Measurements from ENCODE around the gene GTF2A2. TPM values are rescaled to one million over a fixed set of nuclear protein-coding genes. Genes with fewer than 3 reads are reported as not detected.

Gene GTF2A2
- polyA plus RNA-seq, 1 of the 3 experiments (the other 2 are of a cell fraction) = 77.4 TPM

DNA sequence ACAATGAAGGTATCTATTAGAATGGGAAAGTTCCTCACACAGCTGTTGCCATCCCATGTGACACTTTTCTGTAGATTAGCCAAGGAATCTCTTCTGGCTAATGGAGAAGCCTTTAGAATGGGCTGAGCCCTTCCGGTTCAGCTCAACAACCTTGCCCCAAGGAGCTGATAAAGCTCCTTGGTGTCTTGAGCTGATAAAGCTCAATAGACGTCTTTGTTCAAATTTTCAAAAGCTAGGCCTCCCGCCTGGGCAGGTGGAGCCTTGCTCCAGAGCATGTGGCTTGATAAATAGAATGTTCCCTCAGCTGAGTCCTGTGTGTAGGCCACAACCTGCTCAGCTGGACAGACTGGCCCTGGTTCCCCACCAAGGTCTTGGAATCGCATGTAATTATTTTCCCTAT is 39.0 kb upstream of the GTF2A2 start:
- no peak for DNase-seq
- TF ChIP-seq GATA2 (CRISPR knock-in tag; IDR thresholded peaks at IDR 0.05) (no peak), RFX5 (IDR thresholded peaks at IDR 0.05; ENCODE audit: low read length) (no peak), JUND (IDR thresholded peaks at IDR 0.05) (no peak), SMC3 (IDR thresholded peaks at IDR 0.05; ENCODE audit: low read depth, low read length) (no peak), TCF12 (IDR thresholded peaks at IDR 0.05) (no peak), FOSL2 (IDR thresholded peaks at IDR 0.05; ENCODE audit: borderline replicate concordance, low read depth) (no peak), EP300 (IDR thresholded peaks at IDR 0.05; ENCODE audit: borderline replicate concordance in 1 of 2, low read depth in 1 of 2, low read length in 1 of 2) (no peak), MXI1 (IDR thresholded peaks at IDR 0.05; ENCODE audit: low read depth, low read length) (no peak)
- TF ChIP-seq, protein P1, sequence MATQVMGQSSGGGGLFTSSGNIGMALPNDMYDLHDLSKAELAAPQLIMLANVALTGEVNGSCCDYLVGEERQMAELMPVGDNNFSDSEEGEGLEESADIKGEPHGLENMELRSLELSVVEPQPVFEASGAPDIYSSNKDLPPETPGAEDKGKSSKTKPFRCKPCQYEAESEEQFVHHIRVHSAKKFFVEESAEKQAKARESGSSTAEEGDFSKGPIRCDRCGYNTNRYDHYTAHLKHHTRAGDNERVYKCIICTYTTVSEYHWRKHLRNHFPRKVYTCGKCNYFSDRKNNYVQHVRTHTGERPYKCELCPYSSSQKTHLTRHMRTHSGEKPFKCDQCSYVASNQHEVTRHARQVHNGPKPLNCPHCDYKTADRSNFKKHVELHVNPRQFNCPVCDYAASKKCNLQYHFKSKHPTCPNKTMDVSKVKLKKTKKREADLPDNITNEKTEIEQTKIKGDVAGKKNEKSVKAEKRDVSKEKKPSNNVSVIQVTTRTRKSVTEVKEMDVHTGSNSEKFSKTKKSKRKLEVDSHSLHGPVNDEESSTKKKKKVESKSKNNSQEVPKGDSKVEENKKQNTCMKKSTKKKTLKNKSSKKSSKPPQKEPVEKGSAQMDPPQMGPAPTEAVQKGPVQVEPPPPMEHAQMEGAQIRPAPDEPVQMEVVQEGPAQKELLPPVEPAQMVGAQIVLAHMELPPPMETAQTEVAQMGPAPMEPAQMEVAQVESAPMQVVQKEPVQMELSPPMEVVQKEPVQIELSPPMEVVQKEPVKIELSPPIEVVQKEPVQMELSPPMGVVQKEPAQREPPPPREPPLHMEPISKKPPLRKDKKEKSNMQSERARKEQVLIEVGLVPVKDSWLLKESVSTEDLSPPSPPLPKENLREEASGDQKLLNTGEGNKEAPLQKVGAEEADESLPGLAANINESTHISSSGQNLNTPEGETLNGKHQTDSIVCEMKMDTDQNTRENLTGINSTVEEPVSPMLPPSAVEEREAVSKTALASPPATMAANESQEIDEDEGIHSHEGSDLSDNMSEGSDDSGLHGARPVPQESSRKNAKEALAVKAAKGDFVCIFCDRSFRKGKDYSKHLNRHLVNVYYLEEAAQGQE (IDR thresholded peaks at IDR 0.05; ENCODE audit: low read depth, low read length) = no peak
- TF ChIP-seq, protein P2, sequence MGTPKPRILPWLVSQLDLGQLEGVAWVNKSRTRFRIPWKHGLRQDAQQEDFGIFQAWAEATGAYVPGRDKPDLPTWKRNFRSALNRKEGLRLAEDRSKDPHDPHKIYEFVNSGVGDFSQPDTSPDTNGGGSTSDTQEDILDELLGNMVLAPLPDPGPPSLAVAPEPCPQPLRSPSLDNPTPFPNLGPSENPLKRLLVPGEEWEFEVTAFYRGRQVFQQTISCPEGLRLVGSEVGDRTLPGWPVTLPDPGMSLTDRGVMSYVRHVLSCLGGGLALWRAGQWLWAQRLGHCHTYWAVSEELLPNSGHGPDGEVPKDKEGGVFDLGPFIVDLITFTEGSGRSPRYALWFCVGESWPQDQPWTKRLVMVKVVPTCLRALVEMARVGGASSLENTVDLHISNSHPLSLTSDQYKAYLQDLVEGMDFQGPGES (IDR thresholded peaks at IDR 0.05; ENCODE audit: low read depth, low read length) = no peak
- TF ChIP-seq, protein P3, sequence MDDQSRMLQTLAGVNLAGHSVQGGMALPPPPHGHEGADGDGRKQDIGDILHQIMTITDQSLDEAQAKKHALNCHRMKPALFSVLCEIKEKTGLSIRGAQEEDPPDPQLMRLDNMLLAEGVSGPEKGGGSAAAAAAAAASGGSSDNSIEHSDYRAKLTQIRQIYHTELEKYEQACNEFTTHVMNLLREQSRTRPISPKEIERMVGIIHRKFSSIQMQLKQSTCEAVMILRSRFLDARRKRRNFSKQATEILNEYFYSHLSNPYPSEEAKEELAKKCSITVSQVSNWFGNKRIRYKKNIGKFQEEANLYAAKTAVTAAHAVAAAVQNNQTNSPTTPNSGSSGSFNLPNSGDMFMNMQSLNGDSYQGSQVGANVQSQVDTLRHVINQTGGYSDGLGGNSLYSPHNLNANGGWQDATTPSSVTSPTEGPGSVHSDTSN (IDR thresholded peaks at IDR 0.05) = no peak
- TF ChIP-seq, protein P4, sequence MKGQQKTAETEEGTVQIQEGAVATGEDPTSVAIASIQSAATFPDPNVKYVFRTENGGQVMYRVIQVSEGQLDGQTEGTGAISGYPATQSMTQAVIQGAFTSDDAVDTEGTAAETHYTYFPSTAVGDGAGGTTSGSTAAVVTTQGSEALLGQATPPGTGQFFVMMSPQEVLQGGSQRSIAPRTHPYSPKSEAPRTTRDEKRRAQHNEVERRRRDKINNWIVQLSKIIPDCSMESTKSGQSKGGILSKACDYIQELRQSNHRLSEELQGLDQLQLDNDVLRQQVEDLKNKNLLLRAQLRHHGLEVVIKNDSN (IDR thresholded peaks at IDR 0.05; ENCODE audit: borderline replicate concordance, low read depth) = no peak
- TF ChIP-seq, protein P5, sequence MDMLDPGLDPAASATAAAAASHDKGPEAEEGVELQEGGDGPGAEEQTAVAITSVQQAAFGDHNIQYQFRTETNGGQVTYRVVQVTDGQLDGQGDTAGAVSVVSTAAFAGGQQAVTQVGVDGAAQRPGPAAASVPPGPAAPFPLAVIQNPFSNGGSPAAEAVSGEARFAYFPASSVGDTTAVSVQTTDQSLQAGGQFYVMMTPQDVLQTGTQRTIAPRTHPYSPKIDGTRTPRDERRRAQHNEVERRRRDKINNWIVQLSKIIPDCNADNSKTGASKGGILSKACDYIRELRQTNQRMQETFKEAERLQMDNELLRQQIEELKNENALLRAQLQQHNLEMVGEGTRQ (IDR thresholded peaks at IDR 0.05; ENCODE audit: borderline replicate concordance, low read depth, low read length) = no peak
- TF ChIP-seq, protein P6, sequence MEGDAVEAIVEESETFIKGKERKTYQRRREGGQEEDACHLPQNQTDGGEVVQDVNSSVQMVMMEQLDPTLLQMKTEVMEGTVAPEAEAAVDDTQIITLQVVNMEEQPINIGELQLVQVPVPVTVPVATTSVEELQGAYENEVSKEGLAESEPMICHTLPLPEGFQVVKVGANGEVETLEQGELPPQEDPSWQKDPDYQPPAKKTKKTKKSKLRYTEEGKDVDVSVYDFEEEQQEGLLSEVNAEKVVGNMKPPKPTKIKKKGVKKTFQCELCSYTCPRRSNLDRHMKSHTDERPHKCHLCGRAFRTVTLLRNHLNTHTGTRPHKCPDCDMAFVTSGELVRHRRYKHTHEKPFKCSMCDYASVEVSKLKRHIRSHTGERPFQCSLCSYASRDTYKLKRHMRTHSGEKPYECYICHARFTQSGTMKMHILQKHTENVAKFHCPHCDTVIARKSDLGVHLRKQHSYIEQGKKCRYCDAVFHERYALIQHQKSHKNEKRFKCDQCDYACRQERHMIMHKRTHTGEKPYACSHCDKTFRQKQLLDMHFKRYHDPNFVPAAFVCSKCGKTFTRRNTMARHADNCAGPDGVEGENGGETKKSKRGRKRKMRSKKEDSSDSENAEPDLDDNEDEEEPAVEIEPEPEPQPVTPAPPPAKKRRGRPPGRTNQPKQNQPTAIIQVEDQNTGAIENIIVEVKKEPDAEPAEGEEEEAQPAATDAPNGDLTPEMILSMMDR (IDR thresholded peaks at IDR 0.05) = no peak
- Histone ChIP-seq H3F3A (replicated peaks; ENCODE audit: insufficient read depth) (no peaks in the 10 kb centered on the region), H4K20me1 (ENCODE audit: insufficient read depth) (no peaks in the 10 kb centered on the region), H3K36me3 (replicated peaks in 1 of 2; ENCODE audit: control insufficient read depth in 1 of 2, insufficient read depth in 2 of 2, low read length in 1 of 2) (no peaks in the 10 kb centered on the region), H3K9ac (no peak overlapping the region), H3K9me2 (no peaks in the 10 kb centered on the region), H3K4me1 (ENCODE audit: control insufficient read depth in 1 of 2, insufficient read depth in 2 of 2, low read depth in 1 of 2, low read length in 1 of 2) (no peaks in the 10 kb centered on the region; a peak in 1 of 4 replicates), H3K4me2 (no peak overlapping the region), H3K9me3 (no peaks in the 10 kb centered on the region), H3K27me3 (ENCODE audit: insufficient read depth) (no peaks in the 10 kb centered on the region), H3K79me2 (ENCODE audit: insufficient read depth) (no peaks in the 10 kb centered on the region), H3K27ac (ENCODE audit: low read depth in 2 of 2, low read length in 1 of 2) (no peak overlapping the region), H2AFZ (ENCODE audit: low read depth) (no peak overlapping the region), H3K4me3 (ENCODE audit: low read depth in 2 of 2, low read length in 1 of 2) (no peak overlapping the region)
- ChIA-PET POLR2A (no interaction called here), CTCF (interaction anchor here (1.0 kb wide), 1 partner anchor 29 kb away, joined by 6 read pairs; no protein-coding TSS in a partner anchor)
- WGBS (ENCODE audit: low lambda C conversion rate) = 76% methylated on average over 4 of the region's 4 CpGs

Data from SK-N-SH (cell line).